ENCODE data around the gene ZBED4. TPM values are rescaled to one million over a fixed set of nuclear protein-coding genes. Genes with fewer than 3 reads are reported as not detected.

Gene ZBED4
- total and polyA plus RNA-seq, 10 donors = 2.9 to 23.2 (median 13.9) TPM

GRCh38 chr22:49845241-49845640 is 8.4 kb upstream of the ZBED4 start:
- H3K9me3 ChIP-seq = no peaks in the 10 kb centered on the region
- WGBS, 5 donors = 85 to 92% (median 90%) methylated on average over 14 to 16 of the region's 16 CpGs
- DNase-seq = peak; percentile 54
- no peak overlapping the region for H3K27ac ChIP-seq
- H3K4me1 ChIP-seq = peaks cover 10 to 27% (median 22%) of the 10 kb centered on the region in 6 donors
- intact Hi-C loops (cut with DNase I; ENCODE audit: low total_unique reads) = no loop called here
- H3K36me3 ChIP-seq = no peaks in the 10 kb centered on the region
- no peak for TF ChIP-seq POLR2AphosphoS5 (IDR thresholded peaks at IDR 0.05)
- no peak for TF ChIP-seq POLR2A (IDR thresholded peaks at IDR 0.05)
- TF ChIP-seq CTCF (IDR thresholded peaks at IDR 0.05 in 8 of 11, conservative IDR thresholded peaks at IDR 0.05 in 3 of 11) = no peak
- no peak overlapping the region for H3K4me3 ChIP-seq
- H3K27me3 ChIP-seq (replicated peaks in 1 of 7) = peaks cover 2 to 53% (median 30%) of the 10 kb centered on the region in 7 donors

- peaks cover 10 to 32% (median 22%) of the 10 kb centered on the region in 6 donors for H3K4me1 ChIP-seq
- H3K27ac ChIP-seq = no peak overlapping the region
- WGBS, 5 donors = 77 to 88% (median 84%) methylated on average over 19 of the region's 19 CpGs
- H3K9me3 ChIP-seq = no peaks in the 10 kb centered on the region
- intact Hi-C loops (cut with DNase I; ENCODE audit: low total_unique reads) = no loop called here
- TF ChIP-seq POLR2A (IDR thresholded peaks at IDR 0.05) = no peak
- no peak for TF ChIP-seq POLR2AphosphoS5 (IDR thresholded peaks at IDR 0.05)
- no peak for TF ChIP-seq CTCF (IDR thresholded peaks at IDR 0.05 in 8 of 11, conservative IDR thresholded peaks at IDR 0.05 in 3 of 11)
- no peaks in the 10 kb centered on the region for H3K36me3 ChIP-seq
- H3K4me3 ChIP-seq = no peak overlapping the region
- H3K27me3 ChIP-seq (replicated peaks in 1 of 7) = peaks cover 2 to 59% (median 33%) of the 10 kb centered on the region in 7 donors
- DNase-seq = peak; percentile 55
Observed at GRCh38 chr22:49845666-49846459, 7.8 kb upstream of the ZBED4 start.

DNA sequence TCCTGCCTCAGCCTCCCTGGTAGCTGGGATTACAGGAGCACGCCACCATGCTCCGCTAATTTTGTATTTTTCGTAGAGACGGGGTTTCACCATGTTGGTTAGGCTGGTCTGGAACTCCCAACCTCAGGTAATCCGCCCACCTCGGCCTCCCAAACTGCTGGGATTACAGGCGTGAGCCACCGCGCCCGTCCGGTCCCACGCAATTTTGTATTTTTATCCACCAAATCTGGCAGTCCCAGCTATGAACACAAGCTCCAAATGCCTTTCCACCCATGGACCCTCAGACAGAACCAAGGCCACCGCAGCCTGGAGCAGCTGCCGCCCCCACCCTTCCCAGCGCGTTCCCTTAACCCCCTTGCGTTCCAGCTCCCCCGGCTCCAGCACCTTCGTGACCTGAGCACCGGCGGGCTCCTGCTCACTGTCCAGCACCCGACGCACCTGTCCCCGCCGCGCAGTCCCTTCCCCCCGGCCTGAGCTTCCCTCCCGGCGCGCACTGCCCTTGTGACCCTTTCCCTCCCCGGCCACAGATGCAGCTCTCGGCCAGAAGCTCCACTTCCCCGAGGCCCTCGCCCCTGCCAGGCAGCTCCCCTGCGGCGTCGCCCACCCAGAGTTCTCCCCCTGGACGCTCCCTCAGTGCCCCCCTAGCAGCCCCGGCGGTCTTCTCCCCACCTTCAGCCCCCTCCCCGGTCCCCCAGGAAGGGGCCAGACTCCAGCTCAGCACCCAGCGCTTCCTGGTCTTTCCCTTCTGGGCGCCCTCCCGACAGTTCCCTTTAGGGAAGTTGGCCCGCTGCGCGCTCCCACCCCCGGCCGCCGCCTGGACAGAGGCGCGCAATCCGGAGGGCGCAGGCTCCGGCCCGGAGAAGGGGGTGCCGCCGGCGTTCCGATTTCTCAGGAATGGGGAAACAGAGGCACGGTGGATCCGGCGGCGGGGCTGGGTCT is 5.6 kb upstream of the ZBED4 start:
- Histone ChIP-seq H3K4me1 (peaks cover 13 to 47% (median 32%) of the 10 kb centered on the region in 6 donors), H3K9me3 (no peaks in the 10 kb centered on the region), H3K4me3 (peak overlapping the region; percentile 28 to 76 (median 48)), H3K27me3 (replicated peaks in 1 of 7) (peaks cover 2 to 59% (median 33%) of the 10 kb centered on the region in 7 donors), H3K36me3 (no peaks in the 10 kb centered on the region), H3K27ac (peak overlapping the region in 3 of 8 donors; percentile 36 to 77 (median 47))
- WGBS, 5 donors = 24 to 38% (median 25%) methylated on average over 47 to 64 of the region's 64 CpGs
- TF ChIP-seq CTCF (IDR thresholded peaks at IDR 0.05 in 8 of 11, conservative IDR thresholded peaks at IDR 0.05 in 3 of 11) (no peak), POLR2AphosphoS5 (IDR thresholded peaks at IDR 0.05) (peak in 2 of 3 donors; percentile 37 to 40)
- peak; percentile 86 for DNase-seq
- intact Hi-C loops (cut with DNase I; ENCODE audit: low total_unique reads) = no loop called here

Measured in spleen (tissue), 11 donors.